Bronchial epithelial cell (primary cell): ENCODE results near the gene ZC3HAV1. TPM values are rescaled to one million over a fixed set of nuclear protein-coding genes. Genes with fewer than 3 reads are reported as not detected.

Experiments
- DNase-seq: peaks from one replicate; pipeline ENCODE4 v3.0.0-alpha.2; 2010; ENCODE audit warnings: low read depth
- FAIRE-seq: peaks from 2 replicates; lab custom pipeline; 2011; peaks lifted over from hg19 to GRCh38; lab: Jason Lieb, UNC
- H3K27me3 ChIP-seq: 2 replicates; pipeline ENCODE4 v1.5.1; 2011; ENCODE audit warnings: low read length; ENCODE audit not compliant: control insufficient read depth, insufficient read depth
- H3K36me3 ChIP-seq: 2 replicates; pipeline ENCODE4 v1.5.1; 2011; ENCODE audit warnings: low read length; ENCODE audit not compliant: control insufficient read depth, insufficient read depth
- H3K4me3 ChIP-seq: 2 replicates; pipeline ENCODE4 v1.5.1; 2011; ENCODE audit warnings: mild to moderate bottlenecking, low read depth, low read length, control low read depth
- CTCF ChIP-seq: IDR thresholded peaks from 2 replicates; pipeline ENCODE4 v1.5.1; 2011; ENCODE audit warnings: mild to moderate bottlenecking, moderate library complexity, low read length, control low read depth, inconsistent platforms; ENCODE audit not compliant: insufficient read depth, severe bottlenecking
- total RNA-seq: library from RNA; depleted of rRNA; stranded (reverse); fragments of >200 nt; gene quantifications from 2 replicates; pipeline ENCODE4 v1.2.1, GENCODE V29; 2014

The ZC3HAV1 gene
- total RNA-seq, 1 donor from 2014 or later = 11.3 TPM

- Histone ChIP-seq H3K36me3 (peaks cover 4% of the 10 kb centered on the region), H3K27me3 (no peaks in the 10 kb centered on the region), H3K4me3 (no peak overlapping the region)
- TF ChIP-seq CTCF = no peak
- FAIRE-seq (no peak), DNase-seq (no peak)
Measured at GRCh38 chr7:139047970-139048369, 61.5 kb downstream of the ZC3HAV1 start.

- no peak for DNase-seq
- Histone ChIP-seq H3K36me3 (peaks cover 4% of the 10 kb centered on the region), H3K4me3 (no peak overlapping the region), H3K27me3 (no peaks in the 10 kb centered on the region)
- FAIRE-seq = no peak
- no peak for TF ChIP-seq CTCF
Measured at GRCh38 chr7:139046143-139046542, 63.4 kb downstream of the ZC3HAV1 start.

- TF ChIP-seq CTCF = no peak
- no peak overlapping the region for H3K4me3 ChIP-seq
- H3K36me3 ChIP-seq = peaks cover 4% of the 10 kb centered on the region
- DNase-seq (no peak), FAIRE-seq (no peak)
- H3K27me3 ChIP-seq = no peaks in the 10 kb centered on the region
Measured at GRCh38 chr7:139044813-139045794, 64.4 kb downstream of the ZC3HAV1 start.

GRCh38 chr7:139043823-139044812 is 65.4 kb downstream of the ZC3HAV1 start:
- H3K27me3 ChIP-seq = no peaks in the 10 kb centered on the region
- no peak overlapping the region for H3K4me3 ChIP-seq
- H3K36me3 ChIP-seq = peaks cover 2% of the 10 kb centered on the region
- FAIRE-seq (no peak), DNase-seq (peak; percentile 51)
- TF ChIP-seq CTCF = no peak

- FAIRE-seq (no peak), DNase-seq (no peak)
- Histone ChIP-seq H3K27me3 (no peaks in the 10 kb centered on the region), H3K36me3 (peaks cover 2% of the 10 kb centered on the region), H3K4me3 (no peak overlapping the region)
- no peak for TF ChIP-seq CTCF
Measured at GRCh38 chr7:139041378-139042085, 68.0 kb downstream of the ZC3HAV1 start.
